A549 (cell line): ENCODE measurements around the gene ARHGEF3.

Experiments used
- EP300 ChIP-seq, 2 experiments: fragments of >200 bp; sonication (Bioruptor Twin); formaldehyde crosslinking; IDR thresholded peaks; 2 replicates in 1 of 2; 3 replicates in 1 of 2; pipeline ENCODE4 v1.6.1; 2016 to 2017
- ESRRA ChIP-seq: fragments of 150-350 bp; IDR thresholded peaks from 2 replicates; pipeline ENCODE4 v1.6.1; 2014; ENCODE audit warnings: mild to moderate bottlenecking, low read length, borderline replicate concordance
- HDAC2 ChIP-seq: fragments of 200-600 bp; sonication (generic); IDR thresholded peaks from 2 replicates; pipeline ENCODE4 v1.6.1; 2016
- JUN ChIP-seq, 2 experiments: fragments of >200 bp; sonication (Bioruptor Twin); formaldehyde crosslinking; IDR thresholded peaks; 2 replicates in 1 of 2; 3 replicates in 1 of 2; pipeline ENCODE4 v1.6.1; 2016 to 2017
- KDM1A ChIP-seq: fragments of 200-600 bp; sonication (generic); IDR thresholded peaks from 2 replicates; pipeline ENCODE4 v1.6.1; 2016; ENCODE audit warnings: low read depth, mild to moderate bottlenecking
- MYC ChIP-seq: IDR thresholded peaks from 2 replicates; pipeline ENCODE4 v1.6.1; 2012; ENCODE audit warnings: mild to moderate bottlenecking, inconsistent platforms, low read length, improper control_type of control experiment, borderline replicate concordance
- POLR2A ChIP-seq: IDR thresholded peaks from 2 replicates; pipeline ENCODE4 v1.6.1; 2012; ENCODE audit warnings: mild to moderate bottlenecking, low read length
- RARB ChIP-seq: fragments of 250-450 bp; sonication (Bioruptor Pico); IDR thresholded peaks from 2 replicates; pipeline ENCODE4 v1.8.0; 2021; ENCODE audit warnings: mild to moderate bottlenecking, moderate library complexity
- SMC3 ChIP-seq: fragments of >200 bp; sonication (Bioruptor Twin); formaldehyde crosslinking; IDR thresholded peaks from 3 replicates; pipeline ENCODE4 v1.6.1; 2018; ENCODE audit warnings: inconsistent platforms
- TF ChIP-seq, protein P1 (sequence below): fragments of 150-350 bp; IDR thresholded peaks from 2 replicates; pipeline ENCODE4 v1.6.1; 2014; ENCODE audit warnings: low read depth, mild to moderate bottlenecking, low read length
- TF ChIP-seq, protein P2 (sequence below): fragments of >200 bp; sonication (Bioruptor Twin); formaldehyde crosslinking; IDR thresholded peaks from 3 replicates; pipeline ENCODE4 v1.5.1; 2016
- TF ChIP-seq, protein P3 (sequence below): IDR thresholded peaks from 2 replicates; pipeline ENCODE4 v1.6.1; 2012

DNA sequence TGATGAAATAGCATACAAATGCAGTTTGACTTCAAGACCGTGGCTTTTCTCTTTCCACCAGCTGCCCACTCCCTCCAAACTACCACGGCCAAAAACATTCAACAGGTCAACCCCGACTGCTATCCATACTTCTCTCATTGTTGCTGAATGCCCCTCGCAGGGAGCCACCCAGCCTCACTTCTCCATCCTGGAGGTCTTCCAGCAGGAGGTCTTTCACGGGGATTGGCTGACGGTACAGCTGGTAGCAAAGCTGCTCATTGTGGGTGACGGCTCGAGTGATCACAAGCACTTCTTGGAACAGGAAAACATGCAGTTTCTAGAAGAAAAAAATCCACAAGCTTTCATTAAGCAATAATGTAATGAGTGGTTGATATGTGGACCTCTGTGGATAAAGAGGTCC, 69.6 kb downstream of the ARHGEF3 start:
- TF ChIP-seq RARB (CRISPR knock-in tag) (no peak), HDAC2 (no peak), ESRRA (no peak), JUN (IDR thresholded peaks at IDR 0.05) (no peak), POLR2A (no peak), EP300 (IDR thresholded peaks at IDR 0.05) (no peak), KDM1A (no peak), MYC (no peak), SMC3 (no peak)
- TF ChIP-seq, protein P1, sequence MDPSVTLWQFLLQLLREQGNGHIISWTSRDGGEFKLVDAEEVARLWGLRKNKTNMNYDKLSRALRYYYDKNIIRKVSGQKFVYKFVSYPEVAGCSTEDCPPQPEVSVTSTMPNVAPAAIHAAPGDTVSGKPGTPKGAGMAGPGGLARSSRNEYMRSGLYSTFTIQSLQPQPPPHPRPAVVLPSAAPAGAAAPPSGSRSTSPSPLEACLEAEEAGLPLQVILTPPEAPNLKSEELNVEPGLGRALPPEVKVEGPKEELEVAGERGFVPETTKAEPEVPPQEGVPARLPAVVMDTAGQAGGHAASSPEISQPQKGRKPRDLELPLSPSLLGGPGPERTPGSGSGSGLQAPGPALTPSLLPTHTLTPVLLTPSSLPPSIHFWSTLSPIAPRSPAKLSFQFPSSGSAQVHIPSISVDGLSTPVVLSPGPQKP = no peak
- TF ChIP-seq, protein P2, sequence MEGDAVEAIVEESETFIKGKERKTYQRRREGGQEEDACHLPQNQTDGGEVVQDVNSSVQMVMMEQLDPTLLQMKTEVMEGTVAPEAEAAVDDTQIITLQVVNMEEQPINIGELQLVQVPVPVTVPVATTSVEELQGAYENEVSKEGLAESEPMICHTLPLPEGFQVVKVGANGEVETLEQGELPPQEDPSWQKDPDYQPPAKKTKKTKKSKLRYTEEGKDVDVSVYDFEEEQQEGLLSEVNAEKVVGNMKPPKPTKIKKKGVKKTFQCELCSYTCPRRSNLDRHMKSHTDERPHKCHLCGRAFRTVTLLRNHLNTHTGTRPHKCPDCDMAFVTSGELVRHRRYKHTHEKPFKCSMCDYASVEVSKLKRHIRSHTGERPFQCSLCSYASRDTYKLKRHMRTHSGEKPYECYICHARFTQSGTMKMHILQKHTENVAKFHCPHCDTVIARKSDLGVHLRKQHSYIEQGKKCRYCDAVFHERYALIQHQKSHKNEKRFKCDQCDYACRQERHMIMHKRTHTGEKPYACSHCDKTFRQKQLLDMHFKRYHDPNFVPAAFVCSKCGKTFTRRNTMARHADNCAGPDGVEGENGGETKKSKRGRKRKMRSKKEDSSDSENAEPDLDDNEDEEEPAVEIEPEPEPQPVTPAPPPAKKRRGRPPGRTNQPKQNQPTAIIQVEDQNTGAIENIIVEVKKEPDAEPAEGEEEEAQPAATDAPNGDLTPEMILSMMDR = no peak
- TF ChIP-seq, protein P3, sequence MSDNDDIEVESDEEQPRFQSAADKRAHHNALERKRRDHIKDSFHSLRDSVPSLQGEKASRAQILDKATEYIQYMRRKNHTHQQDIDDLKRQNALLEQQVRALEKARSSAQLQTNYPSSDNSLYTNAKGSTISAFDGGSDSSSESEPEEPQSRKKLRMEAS = no peak
